Transverse colon (tissue), 4 donors: ENCODE measurements around the gene PWWP3B. TPM values are rescaled to one million over a fixed set of nuclear protein-coding genes. Genes with fewer than 3 reads are reported as not detected.

ENCODE experiments used
- DNase-seq: peaks from one replicate; pipeline ENCODE4 v3.0.0-alpha.2; 2019
- H3K27ac ChIP-seq, 4 donors: fragments of 200-600 bp; sonication (generic); 2 replicates each; pipeline ENCODE4 v1.5.1; 2016 to 2018; ENCODE audit warnings: inconsistent platforms in 4 of 4
- H3K27me3 ChIP-seq: fragments of 200-600 bp; sonication (generic); 2 replicates; pipeline ENCODE4 v1.5.1; 2017; ENCODE audit warnings: inconsistent platforms
- H3K36me3 ChIP-seq, 4 donors: fragments of 200-600 bp; sonication (generic); 2 replicates each; pipeline ENCODE4 v1.5.1; 2017 to 2019; ENCODE audit warnings: inconsistent platforms in 4 of 4
- H3K4me1 ChIP-seq, 4 donors: fragments of 200-600 bp; sonication (generic); 2 replicates each; pipeline ENCODE4 v1.5.1; 2017 to 2020; ENCODE audit warnings: inconsistent platforms in 4 of 4
- H3K4me3 ChIP-seq, 4 donors: fragments of 200-600 bp; sonication (generic); 1 replicate in 1 of 4; 2 replicates in 3 of 4; pipeline versions ENCODE4 v1.5.1 to v1.6.1; 2017 to 2019; ENCODE audit warnings: inconsistent platforms in 4 of 4
- H3K9me3 ChIP-seq, 2 donors: fragments of 200-600 bp; sonication (generic); 2 replicates each; pipeline ENCODE4 v1.5.1; 2017 to 2019; ENCODE audit warnings: inconsistent platforms in 2 of 2
- EP300 ChIP-seq: sonication (generic); formaldehyde crosslinking; IDR thresholded peaks from one replicate; pipeline ENCODE4 v1.6.1; 2017; ENCODE audit warnings: antibody characterized with exemption, low read depth
- POLR2A ChIP-seq: fragments of 450-650 bp; IDR thresholded peaks from one replicate; pipeline ENCODE4 v1.6.1; 2016; ENCODE audit warnings: antibody characterized with exemption, mild to moderate bottlenecking, moderate library complexity
- POLR2AphosphoS5 ChIP-seq, 3 donors: sonication (generic); formaldehyde crosslinking; IDR thresholded peaks; one replicate each; pipeline ENCODE4 v1.6.1; 2016; ENCODE audit warnings: antibody characterized with exemption in 3 of 3
- WGBS, 2 donors: methylation state at CpG; one replicate each; pipeline ENCODE4 v1.1.5; 2018; ENCODE audit warnings: low coverage in 1 of 2; 5-methylcytosine and 5-hydroxymethylcytosine counted together
- in situ Hi-C, 4 donors: fragments of 200-750 bp; cut with MboI; loops; one replicate each; pipeline versions ENCODE4 v1.15.0 to v1.15.1; 2017; ENCODE audit warnings: low sequenced_read_pairs in 3 of 4, low pct_ligation_motif_present in 1 of 4, low pct_unique_long_range_greater_than_20kb in 1 of 4
- intact Hi-C: fragments of 100-400 bp; cut with DNase I; formaldehyde crosslinking; loops from one replicate; pipeline ENCODE4 v1.15.1; 2023; ENCODE audit warnings: low total_unique reads
- total RNA-seq, 4 donors: library from RNA; depleted of rRNA; stranded (reverse); fragments of >200 nt; gene quantifications; one replicate each; pipeline ENCODE4 v1.1.0, GENCODE V29; 2016
- TF ChIP-seq, protein P1 (sequence below), 5 experiments: fragments of 200-600 bp in 3 of 5; fragments of 450-650 bp in 2 of 5; sonication (generic) in 3 of 5; IDR thresholded peaks; 1 replicate in 2 of 5; 2 replicates in 3 of 5; pipeline ENCODE4 v1.5.1; 2016 to 2017; ENCODE audit warnings: antibody characterized with exemption in 5 of 5, inconsistent platforms in 3 of 5, mild to moderate bottlenecking in 2 of 5, moderate library complexity in 1 of 5

PWWP3B gene
- total RNA-seq, 4 donors from 2014 or later: 0.16 to 0.27 TPM; not detected in 2

DNA sequence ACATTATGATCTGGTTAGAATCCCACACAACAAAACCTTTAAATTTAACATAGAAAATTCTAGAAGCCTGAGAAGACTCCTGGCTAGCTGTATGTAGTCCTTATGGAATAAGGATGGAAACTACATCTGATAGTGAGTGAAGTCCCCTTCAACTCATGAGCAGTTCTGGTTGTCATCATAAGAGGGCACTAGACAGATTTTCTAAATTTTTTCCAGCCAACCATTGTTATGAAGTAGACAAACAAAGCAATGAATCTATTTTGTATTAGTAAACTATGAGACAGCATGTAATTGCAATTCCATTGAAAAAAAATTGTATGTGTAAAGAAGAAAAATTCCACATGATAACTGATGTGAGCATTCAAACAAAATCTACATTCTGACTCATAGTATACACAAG is 35.2 kb downstream of the PWWP3B start:
- in situ Hi-C loops: no loop called here
- intact Hi-C loops: no loop called here
- Histone ChIP-seq H3K27ac (no peak overlapping the region), H3K4me3 (no peak overlapping the region), H3K36me3 (no peaks in the 10 kb centered on the region), H3K9me3 (no peaks in the 10 kb centered on the region), H3K4me1 (no peaks in the 10 kb centered on the region), H3K27me3 (no peaks in the 10 kb centered on the region)
- TF ChIP-seq, protein P1, sequence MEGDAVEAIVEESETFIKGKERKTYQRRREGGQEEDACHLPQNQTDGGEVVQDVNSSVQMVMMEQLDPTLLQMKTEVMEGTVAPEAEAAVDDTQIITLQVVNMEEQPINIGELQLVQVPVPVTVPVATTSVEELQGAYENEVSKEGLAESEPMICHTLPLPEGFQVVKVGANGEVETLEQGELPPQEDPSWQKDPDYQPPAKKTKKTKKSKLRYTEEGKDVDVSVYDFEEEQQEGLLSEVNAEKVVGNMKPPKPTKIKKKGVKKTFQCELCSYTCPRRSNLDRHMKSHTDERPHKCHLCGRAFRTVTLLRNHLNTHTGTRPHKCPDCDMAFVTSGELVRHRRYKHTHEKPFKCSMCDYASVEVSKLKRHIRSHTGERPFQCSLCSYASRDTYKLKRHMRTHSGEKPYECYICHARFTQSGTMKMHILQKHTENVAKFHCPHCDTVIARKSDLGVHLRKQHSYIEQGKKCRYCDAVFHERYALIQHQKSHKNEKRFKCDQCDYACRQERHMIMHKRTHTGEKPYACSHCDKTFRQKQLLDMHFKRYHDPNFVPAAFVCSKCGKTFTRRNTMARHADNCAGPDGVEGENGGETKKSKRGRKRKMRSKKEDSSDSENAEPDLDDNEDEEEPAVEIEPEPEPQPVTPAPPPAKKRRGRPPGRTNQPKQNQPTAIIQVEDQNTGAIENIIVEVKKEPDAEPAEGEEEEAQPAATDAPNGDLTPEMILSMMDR (IDR thresholded peaks at IDR 0.05): no peak
- TF ChIP-seq EP300: no peak
- TF ChIP-seq POLR2A: no peak
- no peak for TF ChIP-seq POLR2AphosphoS5 (IDR thresholded peaks at IDR 0.05)
- no peak for DNase-seq

DNA sequence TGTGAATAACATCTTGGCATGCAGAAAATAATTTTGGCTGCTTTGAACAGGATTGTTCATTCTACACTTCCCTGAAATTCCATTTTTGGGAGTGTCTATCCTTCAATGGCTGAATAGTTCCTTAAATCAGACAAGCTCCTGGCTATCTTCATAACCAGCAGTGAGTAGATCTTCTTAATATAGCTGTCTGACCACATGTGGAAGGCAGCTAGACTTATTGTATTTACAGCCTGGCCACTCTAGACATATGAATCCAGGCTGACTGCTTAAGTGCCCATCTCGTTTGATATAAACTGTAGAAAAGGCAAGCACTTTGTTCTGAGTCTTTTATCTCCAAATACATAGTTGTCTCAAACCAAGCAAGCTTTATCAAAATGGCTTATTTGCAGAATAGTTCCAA is 40.0 kb downstream of the PWWP3B start:
- H3K27me3 ChIP-seq: no peaks in the 10 kb centered on the region
- in situ Hi-C loops: no loop called here
- H3K4me3 ChIP-seq: no peak overlapping the region
- 42% methylated on average over 1 of the region's 1 CpG; no CpG with 5 or more reads in 1 of the 2 donors for WGBS, 2 donors
- no peaks in the 10 kb centered on the region for H3K9me3 ChIP-seq
- TF ChIP-seq POLR2A (no peak), POLR2AphosphoS5 (IDR thresholded peaks at IDR 0.05) (no peak), EP300 (no peak)
- TF ChIP-seq, protein P1 (IDR thresholded peaks at IDR 0.05): no peak
- DNase-seq: no peak
- H3K36me3 ChIP-seq: no peaks in the 10 kb centered on the region
- H3K27ac ChIP-seq: no peak overlapping the region
- intact Hi-C loops: no loop called here
- no peaks in the 10 kb centered on the region for H3K4me1 ChIP-seq

Other genes with a start within 250 kb of the PWWP3B start
- gene SERPINA7, start 129.6 kb upstream of the PWWP3B start, total RNA-seq: not detected